ENCODE results near the gene RELN. TPM values are rescaled to one million over a fixed set of nuclear protein-coding genes. Genes with fewer than 3 reads are reported as not detected.

Gene RELN
- total and polyA plus RNA-seq, 10 of the 15 experiments (the other 5 are each of a cell fraction or from before 2014, with no cell fraction given) = 0.11 to 0.21 TPM; not detected in 8

DNA sequence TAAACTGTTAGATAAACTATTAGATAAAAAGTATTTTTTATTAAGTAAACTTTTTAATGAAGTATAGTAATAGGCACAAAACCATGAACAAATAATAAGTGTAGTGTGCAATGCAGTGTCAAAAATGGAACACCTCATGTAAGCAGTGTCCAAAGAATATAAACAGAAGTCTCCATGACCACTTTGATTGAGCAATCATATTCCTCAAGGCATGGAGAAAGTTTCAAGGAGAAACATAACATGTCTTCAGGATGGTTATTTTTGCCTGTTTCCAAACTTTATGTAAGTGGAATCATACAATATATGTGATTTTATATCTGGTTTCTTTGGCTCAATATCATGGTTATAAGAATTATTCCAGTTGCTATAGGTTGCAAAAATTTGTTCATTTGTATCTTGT lies 6.1 kb upstream of the RELN start (continued):
- TF ChIP-seq, protein P1, sequence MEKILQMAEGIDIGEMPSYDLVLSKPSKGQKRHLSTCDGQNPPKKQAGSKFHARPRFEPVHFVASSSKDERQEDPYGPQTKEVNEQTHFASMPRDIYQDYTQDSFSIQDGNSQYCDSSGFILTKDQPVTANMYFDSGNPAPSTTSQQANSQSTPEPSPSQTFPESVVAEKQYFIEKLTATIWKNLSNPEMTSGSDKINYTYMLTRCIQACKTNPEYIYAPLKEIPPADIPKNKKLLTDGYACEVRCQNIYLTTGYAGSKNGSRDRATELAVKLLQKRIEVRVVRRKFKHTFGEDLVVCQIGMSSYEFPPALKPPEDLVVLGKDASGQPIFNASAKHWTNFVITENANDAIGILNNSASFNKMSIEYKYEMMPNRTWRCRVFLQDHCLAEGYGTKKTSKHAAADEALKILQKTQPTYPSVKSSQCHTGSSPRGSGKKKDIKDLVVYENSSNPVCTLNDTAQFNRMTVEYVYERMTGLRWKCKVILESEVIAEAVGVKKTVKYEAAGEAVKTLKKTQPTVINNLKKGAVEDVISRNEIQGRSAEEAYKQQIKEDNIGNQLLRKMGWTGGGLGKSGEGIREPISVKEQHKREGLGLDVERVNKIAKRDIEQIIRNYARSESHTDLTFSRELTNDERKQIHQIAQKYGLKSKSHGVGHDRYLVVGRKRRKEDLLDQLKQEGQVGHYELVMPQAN (conservative IDR thresholded peaks at IDR 0.05) = no peak

DNA sequence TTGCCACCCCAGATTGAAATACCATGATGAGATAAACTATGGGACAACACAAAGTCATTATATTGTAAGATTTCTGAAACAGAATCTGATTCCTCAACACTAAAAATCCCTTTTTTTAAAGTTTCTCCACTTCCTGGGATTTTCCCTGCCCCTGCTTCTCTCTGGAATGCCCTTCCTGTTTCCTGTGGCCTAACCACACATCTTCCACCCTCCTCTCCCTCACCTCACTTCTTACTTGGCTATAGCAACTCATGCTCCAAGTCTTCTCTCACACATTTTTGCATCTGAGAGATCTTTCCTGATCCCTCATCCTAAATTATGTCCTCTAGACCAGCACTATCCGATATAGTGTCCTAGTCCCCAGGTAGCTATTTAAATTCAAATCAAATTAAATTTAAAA lies 4.1 kb upstream of the RELN start:
- FAIRE-seq = no peak
- no peak for ATAC-seq
- no peaks in the 10 kb centered on the region for H3K79me2 ChIP-seq (ENCODE audit: control insufficient read depth, insufficient read depth, low read length)
- TF ChIP-seq HDAC6 (IDR thresholded peaks at IDR 0.05; ENCODE audit: unreplicated experiment) (no peak), ETV6 (conservative IDR thresholded peaks at IDR 0.05 in 1 of 2, IDR thresholded peaks at IDR 0.05 in 1 of 2; ENCODE audit: borderline replicate concordance in 1 of 2, low read depth in 1 of 2) (no peak), KAT2A (conservative IDR thresholded peaks at IDR 0.05; ENCODE audit: control insufficient read depth, low read depth, low read length) (no peak), NFIC (IDR thresholded peaks at IDR 0.05; ENCODE audit: low read depth, low read length) (no peak), HDAC2 (IDR thresholded peaks at IDR 0.05) (no peak), SMAD5 (IDR thresholded peaks at IDR 0.05; ENCODE audit: low read depth) (no peak), TCF3 (IDR thresholded peaks at IDR 0.05; ENCODE audit: borderline replicate concordance, insufficient read depth, low read depth, low read length) (no peak), IKZF1 (conservative IDR thresholded peaks at IDR 0.05) (no peak), IKZF2 (IDR thresholded peaks at IDR 0.05) (no peak), DPF2 (IDR thresholded peaks at IDR 0.05) (no peak), NFYA (IDR thresholded peaks at IDR 0.05; ENCODE audit: borderline replicate concordance, low read depth, low read length) (no peak), ESRRA (IDR thresholded peaks at IDR 0.05; ENCODE audit: low read length) (no peak), JUNB (IDR thresholded peaks at IDR 0.05) (no peak), FOXM1 (IDR thresholded peaks at IDR 0.05; ENCODE audit: low read depth, low read length) (no peak)
- TF ChIP-seq, protein P2, sequence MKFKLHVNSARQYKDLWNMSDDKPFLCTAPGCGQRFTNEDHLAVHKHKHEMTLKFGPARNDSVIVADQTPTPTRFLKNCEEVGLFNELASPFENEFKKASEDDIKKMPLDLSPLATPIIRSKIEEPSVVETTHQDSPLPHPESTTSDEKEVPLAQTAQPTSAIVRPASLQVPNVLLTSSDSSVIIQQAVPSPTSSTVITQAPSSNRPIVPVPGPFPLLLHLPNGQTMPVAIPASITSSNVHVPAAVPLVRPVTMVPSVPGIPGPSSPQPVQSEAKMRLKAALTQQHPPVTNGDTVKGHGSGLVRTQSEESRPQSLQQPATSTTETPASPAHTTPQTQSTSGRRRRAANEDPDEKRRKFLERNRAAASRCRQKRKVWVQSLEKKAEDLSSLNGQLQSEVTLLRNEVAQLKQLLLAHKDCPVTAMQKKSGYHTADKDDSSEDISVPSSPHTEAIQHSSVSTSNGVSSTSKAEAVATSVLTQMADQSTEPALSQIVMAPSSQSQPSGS (IDR thresholded peaks at IDR 0.05; ENCODE audit: low read length) = no peak
- TF ChIP-seq, protein P1 (conservative IDR thresholded peaks at IDR 0.05) = no peak
- peaks cover 4 to 7% of the 10 kb centered on the region in 2 experiments; a peak in 3 of 4 replicates for H3K27me3 ChIP-seq (replicated peaks in 1 of 2; ENCODE audit: control insufficient read depth in 2 of 2, insufficient read depth in 2 of 2, low read length in 1 of 2)
- no peak overlapping the region for H3K4me3 ChIP-seq
- ChIA-PET SMC1A (ENCODE audit: uncharacterized antibody, unreplicated experiment) (no interaction called here), RAD21 (ENCODE audit: unreplicated experiment) (no interaction called here), POLR2A (no interaction called here), CTCF (no interaction called here)
- no peaks in the 10 kb centered on the region for H4K20me1 ChIP-seq (ENCODE audit: control insufficient read depth, insufficient read depth)
- H3K9ac ChIP-seq (ENCODE audit: control insufficient read depth, insufficient read depth, low read length) = no peak overlapping the region
- no peaks in the 10 kb centered on the region for H3K9me3 ChIP-seq (replicated peaks; ENCODE audit: control insufficient read depth, insufficient read depth, low read length)
- H3K4me2 ChIP-seq (ENCODE audit: control insufficient read depth, insufficient read depth) = no peak overlapping the region
- in situ Hi-C loops (cut with MboI) = no loop called here
- H3K4me1 ChIP-seq (ENCODE audit: control insufficient read depth, insufficient read depth, low read length) = no peaks in the 10 kb centered on the region
- intact Hi-C loops (cut with micrococcal nuclease; ENCODE audit: unreplicated experiment) = no loop called here
- no peak for DNase-seq (ENCODE audit: low read depth, low spot score)
- BruUV-seq (replicated peaks) = no TSS peak
- WGBS (ENCODE audit: insufficient coverage, insufficient replicate concordance, low lambda C conversion rate, missing lambda C conversion rate) = 40% methylated on average over 1 of the region's 1 CpG
- H3K36me3 ChIP-seq (ENCODE audit: control insufficient read depth in 2 of 2, insufficient read depth in 2 of 2, low read length in 1 of 2) = no peaks in the 10 kb centered on the region
- no peak overlapping the region for H2AFZ ChIP-seq (ENCODE audit: control insufficient read depth, low read depth, low read length)
- H3K27ac ChIP-seq (ENCODE audit: control insufficient read depth, insufficient read depth) = no peak overlapping the region

Data from GM12878 (cell line).